GM12874 (cell line): ENCODE data around the gene CMC1.

ENCODE experiments used
- TF ChIP-seq, protein P1 (sequence below): IDR thresholded peaks from 2 replicates; pipeline ENCODE4 v1.5.1; 2011; ENCODE audit warnings: low read depth, mild to moderate bottlenecking, control low read depth, low read length, moderate library complexity; ENCODE audit not compliant: insufficient read depth

CMC1 gene

DNA sequence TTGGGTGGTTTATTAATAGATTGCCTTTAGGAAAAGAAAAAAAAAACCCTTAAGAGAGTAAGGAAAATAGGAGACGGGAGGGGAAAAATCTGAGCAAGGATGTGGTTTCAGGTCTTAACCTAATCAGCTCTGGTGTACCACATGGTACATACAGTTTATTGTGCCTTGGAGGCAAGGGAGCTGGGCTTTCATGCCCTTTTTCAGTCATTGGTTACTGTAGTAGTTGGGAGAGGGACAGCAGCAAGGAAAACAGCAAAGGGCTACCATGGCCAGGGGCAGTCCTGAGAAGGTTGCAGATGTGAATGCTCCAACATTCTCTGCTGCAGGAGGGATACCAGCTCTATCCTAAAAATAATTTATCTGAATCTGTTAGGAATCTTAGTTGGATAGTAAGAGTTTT, 5.9 kb downstream of the CMC1 start:
- TF ChIP-seq, protein P1, sequence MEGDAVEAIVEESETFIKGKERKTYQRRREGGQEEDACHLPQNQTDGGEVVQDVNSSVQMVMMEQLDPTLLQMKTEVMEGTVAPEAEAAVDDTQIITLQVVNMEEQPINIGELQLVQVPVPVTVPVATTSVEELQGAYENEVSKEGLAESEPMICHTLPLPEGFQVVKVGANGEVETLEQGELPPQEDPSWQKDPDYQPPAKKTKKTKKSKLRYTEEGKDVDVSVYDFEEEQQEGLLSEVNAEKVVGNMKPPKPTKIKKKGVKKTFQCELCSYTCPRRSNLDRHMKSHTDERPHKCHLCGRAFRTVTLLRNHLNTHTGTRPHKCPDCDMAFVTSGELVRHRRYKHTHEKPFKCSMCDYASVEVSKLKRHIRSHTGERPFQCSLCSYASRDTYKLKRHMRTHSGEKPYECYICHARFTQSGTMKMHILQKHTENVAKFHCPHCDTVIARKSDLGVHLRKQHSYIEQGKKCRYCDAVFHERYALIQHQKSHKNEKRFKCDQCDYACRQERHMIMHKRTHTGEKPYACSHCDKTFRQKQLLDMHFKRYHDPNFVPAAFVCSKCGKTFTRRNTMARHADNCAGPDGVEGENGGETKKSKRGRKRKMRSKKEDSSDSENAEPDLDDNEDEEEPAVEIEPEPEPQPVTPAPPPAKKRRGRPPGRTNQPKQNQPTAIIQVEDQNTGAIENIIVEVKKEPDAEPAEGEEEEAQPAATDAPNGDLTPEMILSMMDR = no peak

DNA sequence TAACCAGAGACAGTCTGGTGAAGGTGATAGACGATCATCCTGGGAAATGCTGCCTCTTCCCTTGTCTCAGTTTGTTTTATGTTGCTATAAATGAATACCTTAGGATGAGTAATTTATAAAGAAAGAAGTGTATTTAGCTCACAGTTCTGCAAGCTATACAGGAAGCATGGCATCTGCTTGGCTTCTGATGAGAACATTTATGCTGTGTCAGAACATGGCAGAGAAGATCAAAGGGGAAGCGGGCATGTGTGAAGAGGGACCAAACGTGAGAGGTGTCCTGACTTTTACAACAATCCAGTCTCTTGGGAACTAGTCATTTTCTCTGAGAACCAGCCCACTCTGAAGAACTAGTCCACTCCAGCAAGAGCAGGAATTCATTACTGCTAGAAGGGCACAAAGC, 9.6 kb downstream of the CMC1 start:
- TF ChIP-seq, protein P1 = no peak

DNA sequence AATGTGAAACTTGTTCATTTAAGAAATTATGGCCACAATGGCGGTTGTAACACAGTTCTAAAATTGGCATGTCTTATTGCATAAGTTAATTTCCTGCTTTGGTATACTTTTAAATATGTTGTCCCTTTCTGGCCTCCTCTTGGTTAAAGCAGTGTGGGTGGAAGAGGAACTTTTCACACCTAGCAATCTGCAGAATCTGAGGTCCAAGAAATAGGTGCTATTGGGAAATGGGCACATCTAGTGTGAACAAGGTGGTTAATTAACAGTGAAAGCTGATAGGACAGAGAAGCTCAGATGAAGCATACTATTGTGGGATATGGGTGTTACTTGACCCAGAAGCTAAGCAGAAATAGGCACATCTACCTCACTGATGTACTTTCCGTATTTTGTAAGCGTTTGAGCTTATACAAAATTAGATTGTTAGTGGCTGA, 10.6 kb downstream of the CMC1 start:
- TF ChIP-seq, protein P1 = no peak

DNA sequence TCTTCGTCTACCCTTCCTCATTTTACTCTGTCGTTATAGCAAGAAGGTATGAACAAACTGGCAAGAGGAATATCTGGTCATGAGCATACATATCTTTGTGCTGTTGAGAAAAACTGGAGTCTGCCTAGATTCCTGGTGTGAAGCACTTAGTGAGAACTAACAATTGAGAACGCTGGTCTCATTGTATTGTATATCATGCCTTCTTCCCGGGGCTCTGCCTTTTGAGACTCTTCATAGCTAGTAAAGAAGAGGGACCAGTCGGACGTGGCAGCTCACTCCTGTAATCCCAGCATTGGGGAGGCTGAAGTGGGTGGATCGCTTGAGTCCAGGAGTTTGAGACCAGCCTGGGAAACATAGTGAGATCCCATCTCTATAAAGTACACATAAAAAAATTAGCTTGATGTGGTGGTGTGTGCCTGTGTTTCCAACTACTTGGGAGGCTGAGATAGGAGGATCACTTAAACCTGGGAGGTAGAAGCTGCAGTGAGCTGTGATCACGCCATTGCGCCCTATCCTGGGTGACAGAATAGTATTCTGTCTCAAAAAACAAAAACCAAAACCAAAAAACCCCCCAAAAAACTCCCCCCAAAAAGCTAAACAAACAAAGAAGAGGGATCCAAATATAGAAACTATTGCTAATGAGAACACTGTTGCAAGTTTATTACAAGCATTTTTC, 11.8 kb downstream of the CMC1 start:
- TF ChIP-seq, protein P1 = no peak

DNA sequence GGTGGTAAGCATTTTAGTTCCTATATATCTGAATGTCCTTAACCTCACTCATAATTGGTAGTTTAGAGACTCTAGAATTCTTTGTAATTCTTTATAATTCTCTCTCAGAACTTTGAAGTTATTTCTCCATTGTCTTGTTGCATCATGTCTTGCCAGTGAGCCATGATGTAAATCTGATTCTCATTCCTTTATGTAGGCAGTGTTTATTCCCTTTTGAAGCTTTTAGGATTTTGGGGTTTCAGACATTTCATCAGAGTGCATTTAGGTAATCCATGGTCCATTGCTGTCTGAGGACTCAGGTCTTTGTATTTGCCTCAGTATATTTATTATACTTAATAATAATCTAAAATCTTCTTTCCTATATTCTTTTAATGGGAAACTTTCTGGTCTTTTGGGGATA, 20.6 kb downstream of the CMC1 start:
- TF ChIP-seq, protein P1 = no peak

DNA sequence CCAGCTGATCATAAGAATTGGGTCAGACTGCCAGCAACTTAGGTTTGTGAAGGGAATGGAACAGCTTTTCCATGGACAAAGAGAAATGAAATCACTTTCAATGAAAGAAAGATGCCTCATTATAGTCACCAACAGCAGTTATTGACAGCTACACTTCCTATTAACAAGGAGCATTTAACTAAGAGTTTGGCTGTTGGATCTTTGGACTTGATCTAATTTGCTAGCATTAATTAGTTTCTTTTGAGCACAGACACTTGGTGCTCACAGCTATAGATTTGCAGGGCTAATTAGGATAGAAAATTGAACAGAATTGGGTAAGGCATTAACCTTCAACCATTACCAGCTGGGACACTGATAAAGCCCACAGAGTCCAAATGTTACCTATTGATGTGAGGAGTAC, 24.2 kb downstream of the CMC1 start:
- TF ChIP-seq, protein P1 = no peak

DNA sequence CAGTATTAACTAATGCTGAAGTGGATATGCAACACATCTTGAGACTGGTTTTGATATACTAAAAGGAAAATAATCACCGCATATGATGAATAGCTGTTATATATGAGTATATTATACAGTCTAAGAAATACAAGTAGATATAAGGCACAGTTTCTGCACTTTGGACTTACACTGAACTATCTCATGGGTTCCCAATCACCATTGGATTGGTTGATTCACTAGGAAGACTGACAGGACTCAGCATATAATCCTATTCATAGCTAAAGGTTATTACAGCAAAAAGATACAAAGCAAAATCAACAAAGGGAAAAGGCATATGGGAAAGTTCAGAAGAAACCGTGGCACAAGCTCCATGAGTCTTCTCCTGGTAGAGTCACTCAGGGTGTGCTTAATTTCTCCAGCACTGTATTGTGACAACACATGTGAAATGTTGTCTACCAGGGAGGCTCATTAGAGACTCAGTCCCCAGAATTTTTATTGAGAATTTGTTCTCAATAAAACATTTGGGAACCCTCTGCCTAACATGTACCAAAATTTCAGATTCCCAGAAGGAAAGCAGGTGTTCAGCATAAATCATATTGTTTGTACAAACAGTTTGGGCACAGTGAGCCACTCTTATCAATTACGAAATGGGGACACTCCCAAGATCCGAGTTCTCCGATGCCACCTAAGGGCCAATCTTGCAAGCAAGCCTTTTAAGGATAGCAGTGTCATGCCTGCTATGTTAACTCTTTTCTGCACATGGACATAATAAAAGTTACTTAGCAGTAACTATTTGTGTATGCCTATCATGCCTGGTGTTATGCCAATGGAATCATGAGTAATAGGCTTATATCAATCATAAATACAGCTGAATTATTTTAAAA, 26.8 kb downstream of the CMC1 start:
- TF ChIP-seq, protein P1 = no peak
